AG09319 (cell line): ENCODE measurements around the gene MRTFA.

Experiments used
- DNase-seq: peaks from one replicate; pipeline ENCODE4 v3.0.0-alpha.2; 2010; ENCODE audit warnings: low read depth; ENCODE audit errors: extremely low read depth
- CTCF ChIP-seq: IDR thresholded peaks from 2 replicates; pipeline ENCODE4 v1.5.1; 2011; ENCODE audit warnings: low read depth, mild to moderate bottlenecking, inconsistent platforms, low read length, moderate library complexity

The MRTFA gene

DNA sequence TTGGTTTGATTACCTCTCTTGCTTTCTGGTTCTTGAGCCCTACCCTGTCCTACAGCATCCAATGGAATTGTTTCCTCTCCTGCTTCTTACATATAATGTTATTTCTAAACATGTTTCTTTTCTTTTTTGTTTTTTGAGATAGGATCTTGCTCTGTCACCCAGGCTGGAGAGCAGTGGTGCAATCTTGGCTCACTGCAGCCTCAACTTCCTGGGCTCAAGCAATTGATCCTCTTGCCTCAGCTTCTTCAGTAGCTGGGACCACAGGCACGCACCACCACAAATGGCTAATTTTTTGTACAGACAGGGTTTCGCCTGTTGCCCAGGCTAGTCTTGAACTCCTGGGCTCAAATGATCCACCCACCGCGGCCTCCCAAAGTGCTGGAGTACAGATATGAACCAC lies 160.2 kb downstream of the MRTFA start:
- no peak for TF ChIP-seq CTCF
- no peak for DNase-seq

DNA sequence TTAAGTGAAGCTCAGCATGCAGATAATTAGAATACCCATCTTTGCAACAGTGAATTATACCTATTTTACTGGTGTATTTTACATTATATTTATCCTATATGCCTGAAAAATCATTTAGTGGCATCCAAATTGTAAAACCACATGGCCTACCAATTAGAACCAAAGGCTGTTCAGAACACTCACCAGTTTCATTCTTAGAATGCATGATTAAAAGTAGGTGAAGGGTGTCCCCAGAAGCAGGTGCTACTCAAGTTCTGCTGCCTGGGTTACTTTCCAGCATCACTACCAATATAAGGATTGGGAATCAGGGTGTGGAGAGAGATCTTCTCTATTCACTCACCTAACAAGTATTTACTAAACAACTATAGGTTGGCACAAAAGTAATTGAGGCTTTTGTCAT lies 162.8 kb downstream of the MRTFA start:
- no peak for TF ChIP-seq CTCF

DNA sequence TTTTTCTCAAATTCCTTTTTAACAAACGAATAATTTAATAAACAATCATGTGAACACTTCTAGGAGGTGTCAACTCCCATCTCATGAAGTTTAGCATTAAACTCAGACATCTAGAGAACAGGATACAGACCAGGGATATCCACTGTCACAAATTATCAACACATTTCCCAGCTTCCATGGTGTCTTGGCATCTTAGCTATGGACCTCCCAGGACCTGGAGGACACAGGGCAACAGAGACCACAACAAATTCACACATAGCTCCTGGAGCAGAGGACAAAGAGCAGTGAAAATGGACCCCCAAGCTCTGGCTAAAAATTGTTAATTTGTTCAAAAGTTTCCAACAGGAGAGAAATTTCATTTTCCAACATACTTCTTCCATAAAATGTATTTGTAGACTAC lies 163.9 kb downstream of the MRTFA start:
- DNase-seq, result no peak
- TF ChIP-seq CTCF, result no peak

More for the DNA sequence above, 162.8 kb downstream of the MRTFA start:
- DNase-seq, result no peak

- no peak for DNase-seq
- TF ChIP-seq CTCF, result no peak
These were observed 164.5 kb downstream of the MRTFA start for GRCh38 chr22:40472051-40472450.

- TF ChIP-seq CTCF, result no peak
- no peak for DNase-seq
These were observed 167.3 kb downstream of the MRTFA start for GRCh38 chr22:40469181-40469580.

GRCh38 chr22:40468616-40469015 lies 167.9 kb downstream of the MRTFA start:
- no peak for TF ChIP-seq CTCF

DNA sequence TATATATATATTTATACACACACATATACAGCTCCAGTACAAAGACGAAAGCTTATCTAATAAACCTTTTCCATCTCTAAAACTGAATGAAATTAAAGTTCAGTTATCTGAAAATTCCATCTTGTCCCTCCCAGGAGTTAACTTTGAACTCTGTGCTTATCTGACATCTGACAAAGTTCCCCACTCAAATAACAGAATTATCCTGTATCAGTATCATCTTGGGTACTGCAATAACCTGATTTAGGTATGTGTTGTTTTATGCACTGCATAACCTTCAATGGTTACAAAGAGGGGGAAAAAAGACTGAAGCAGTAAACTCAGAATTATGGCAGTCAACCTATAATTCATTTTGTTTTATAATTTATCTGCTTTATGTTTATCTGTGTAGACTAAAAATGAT lies 169.5 kb downstream of the MRTFA start:
- DNase-seq, result no peak
- TF ChIP-seq CTCF, result no peak

More at GRCh38 chr22:40468616-40469015, 167.9 kb downstream of the MRTFA start:
- no peak for DNase-seq
